H1 (cell line): ENCODE data around the gene AKT1S1. TPM values are rescaled to one million over a fixed set of nuclear protein-coding genes. Genes with fewer than 3 reads are reported as not detected.

Experiments
- CTCF ChIA-PET: fragments of 300-600 bp; sonication (Branson Sonifier 250); formaldehyde crosslinking; loops from one replicate; lab custom pipeline; 2021; ENCODE audit not compliant: partially characterized antibody; lab: Charles Lee
- POLR2A ChIA-PET: fragments of 300-600 bp; sonication (Branson Sonifier 250); formaldehyde crosslinking; loops from one replicate; lab custom pipeline; 2021; ENCODE audit warnings: inconsistent platforms; ENCODE audit not compliant: partially characterized antibody; lab: Charles Lee
- DNase-seq, 2 experiments: peaks; one replicate each; pipeline versions ENCODE4 v3.0.0 to v3.0.0-alpha.2; 2010 to 2022; ENCODE audit warnings: low spot score in 2 of 2, low read depth in 1 of 2, mixed read lengths in 1 of 2
- FAIRE-seq: peaks from 2 replicates; lab custom pipeline; 2011; peaks lifted over from hg19 to GRCh38; lab: Jason Lieb, UNC
- H2AFZ ChIP-seq: 2 replicates; pipeline ENCODE4 v1.8.1; 2012; ENCODE audit warnings: low read length, inconsistent platforms
- H2AK5ac ChIP-seq: 2 replicates; pipeline ENCODE4 v1.6.1; 2013; ENCODE audit warnings: low read depth, low read length
- H2BK120ac ChIP-seq: replicated peaks from 2 replicates; pipeline ENCODE3; 2013; ENCODE audit warnings: low read depth, low read length, inconsistent platforms
- H2BK12ac ChIP-seq: 2 replicates; pipeline ENCODE4 v1.6.1; 2013; ENCODE audit warnings: low read depth, low read length
- H2BK15ac ChIP-seq: 2 replicates; pipeline ENCODE4 v1.6.1; 2013; ENCODE audit warnings: low read length
- H2BK20ac ChIP-seq: 2 replicates; pipeline ENCODE4 v1.6.1; 2013; ENCODE audit warnings: low read length
- H2BK5ac ChIP-seq: 2 replicates; pipeline ENCODE4 v1.6.1; 2013; ENCODE audit warnings: low read depth, low read length
- H3K14ac ChIP-seq: 2 replicates; pipeline ENCODE4 v1.6.1; 2013; ENCODE audit warnings: inconsistent platforms; ENCODE audit not compliant: insufficient read length
- H3K18ac ChIP-seq: 2 replicates; pipeline ENCODE4 v1.6.1; 2013; ENCODE audit warnings: low read length; ENCODE audit errors: extremely low read depth
- H3K23ac ChIP-seq: 2 replicates; pipeline ENCODE4 v1.6.1; 2013; ENCODE audit warnings: inconsistent platforms; ENCODE audit not compliant: insufficient read length
- H3K23me2 ChIP-seq: 2 replicates; pipeline ENCODE4 v1.6.1; 2013; ENCODE audit warnings: low read depth, low read length
- H3K27ac ChIP-seq: 2 replicates; pipeline ENCODE4 v1.6.1; 2011; ENCODE audit warnings: low read depth, low read length, inconsistent platforms
- H3K27me3 ChIP-seq, 4 experiments: replicated peaks in 1 of 4; 1 replicate in 1 of 4; 2 replicates in 3 of 4; pipeline versions ENCODE4 v1.6.1 to v1.8.1; 2011 to 2013; ENCODE audit warnings: low read length in 3 of 4, mild to moderate bottlenecking in 3 of 4, inconsistent platforms in 2 of 4, mixed read lengths in 2 of 4, moderate library complexity in 1 of 4; ENCODE audit not compliant: control insufficient read depth in 3 of 4, insufficient read depth in 3 of 4; ENCODE audit errors: extremely low read depth in 1 of 4
- H3K36me3 ChIP-seq, 4 experiments: 2 replicates each; pipeline versions ENCODE4 v1.6.1 to v1.8.1; 2011 to 2013; ENCODE audit warnings: mild to moderate bottlenecking in 4 of 4, low read length in 3 of 4, moderate library complexity in 2 of 4, control low read depth in 1 of 4, inconsistent platforms in 1 of 4; ENCODE audit not compliant: insufficient read depth in 4 of 4, control insufficient read depth in 2 of 4
- H3K4ac ChIP-seq: replicated peaks from 2 replicates; pipeline ENCODE3; 2013; ENCODE audit warnings: low read length, low read depth, mixed read lengths, inconsistent platforms; ENCODE audit not compliant: insufficient read length
- H3K4me1 ChIP-seq, 4 experiments: replicated peaks in 1 of 4; 1 replicate in 1 of 4; 2 replicates in 3 of 4; pipeline versions ENCODE4 v1.6.1 to v1.8.1; 2011 to 2013; ENCODE audit warnings: low read length in 3 of 4, inconsistent platforms in 2 of 4, mixed read lengths in 1 of 4; ENCODE audit not compliant: insufficient read depth in 4 of 4, control insufficient read depth in 3 of 4
- H3K4me2 ChIP-seq, 2 experiments: 2 replicates each; pipeline versions ENCODE4 v1.6.1 to v1.8.1; 2011 to 2013; ENCODE audit warnings: low read depth in 2 of 2, low read length in 2 of 2, control low read depth in 1 of 2, inconsistent platforms in 1 of 2, mild to moderate bottlenecking in 1 of 2; ENCODE audit not compliant: insufficient read depth in 1 of 2
- H3K4me3 ChIP-seq, 4 experiments: fragments of 200-600, 300-600 bp in 1 of 4; sonication (generic), shearing (Covaris generic), sonication (Bioruptor Twin) in 1 of 4; 2 replicates each; pipeline versions ENCODE4 v1.5.1 to v1.8.1; 2011 to 2016; ENCODE audit warnings: low read length in 4 of 4, low read depth in 3 of 4, control low read depth in 2 of 4, inconsistent platforms in 2 of 4, mild to moderate bottlenecking in 2 of 4, mixed read lengths in 1 of 4, moderate library complexity in 1 of 4; ENCODE audit not compliant: insufficient read depth in 2 of 4; ENCODE audit errors: extremely low read depth in 1 of 4
- H3K56ac ChIP-seq: replicated peaks from 2 replicates; pipeline ENCODE3; 2013; ENCODE audit warnings: low read depth, mild to moderate bottlenecking, mixed read lengths, low read length, inconsistent platforms; ENCODE audit not compliant: insufficient read length
- H3K79me1 ChIP-seq: 2 replicates; pipeline ENCODE4 v1.6.1; 2013; ENCODE audit warnings: low read depth, low read length, control low read depth
- H3K79me2 ChIP-seq, 2 experiments: 2 replicates each; pipeline versions ENCODE4 v1.6.1 to v1.8.1; 2012 to 2013; ENCODE audit warnings: low read length in 2 of 2, mild to moderate bottlenecking in 2 of 2, inconsistent platforms in 1 of 2; ENCODE audit not compliant: insufficient read depth in 2 of 2, control insufficient read depth in 1 of 2
- H3K9ac ChIP-seq, 4 experiments: replicated peaks in 1 of 4; 1 replicate in 1 of 4; 2 replicates in 3 of 4; pipeline versions ENCODE4 v1.6.1 to v1.8.1; 2011 to 2013; ENCODE audit warnings: low read depth in 3 of 4, low read length in 3 of 4, control low read depth in 2 of 4, mild to moderate bottlenecking in 2 of 4, moderate library complexity in 2 of 4, inconsistent platforms in 1 of 4; ENCODE audit errors: extremely low read depth in 1 of 4
- H3K9me3 ChIP-seq, 2 experiments: 2 replicates each; pipeline versions ENCODE4 v1.6.1 to v1.8.1; 2012 to 2013; ENCODE audit warnings: mild to moderate bottlenecking in 2 of 2, moderate library complexity in 2 of 2, control low read depth in 1 of 2, inconsistent platforms in 1 of 2, low read depth in 1 of 2, low read length in 1 of 2, mixed read lengths in 1 of 2; ENCODE audit not compliant: insufficient read depth in 2 of 2
- H4K20me1 ChIP-seq, 2 experiments: replicated peaks in 1 of 2; 2 replicates each; pipeline versions ENCODE3 to v1.8.1; 2011 to 2013; ENCODE audit warnings: inconsistent platforms in 2 of 2, low read length in 2 of 2, mild to moderate bottlenecking in 1 of 2; ENCODE audit not compliant: insufficient read depth in 2 of 2, control insufficient read depth in 1 of 2
- H4K5ac ChIP-seq: 2 replicates; pipeline ENCODE4 v1.6.1; 2013; ENCODE audit warnings: low read length, low read depth, mixed read lengths, inconsistent platforms; ENCODE audit not compliant: insufficient read length
- H4K8ac ChIP-seq: 2 replicates; pipeline ENCODE4 v1.8.0; 2013; ENCODE audit warnings: mild to moderate bottlenecking, moderate library complexity, low read length, inconsistent platforms; ENCODE audit not compliant: insufficient read depth; ENCODE audit errors: extremely low read depth
- H4K91ac ChIP-seq: replicated peaks from 2 replicates; pipeline ENCODE3; 2013; ENCODE audit warnings: low read length, mixed read lengths, inconsistent platforms; ENCODE audit not compliant: insufficient read length
- BCL11A ChIP-seq, 2 experiments: IDR thresholded peaks; one replicate each; pipeline ENCODE4 v1.6.1; 2011; ENCODE audit warnings: low read depth in 2 of 2, low read length in 2 of 2, mild to moderate bottlenecking in 2 of 2
- RFX5 ChIP-seq: IDR thresholded peaks from 2 replicates; pipeline ENCODE4 v1.6.1; 2011; ENCODE audit warnings: low read depth, low read length, improper control_type of control experiment, borderline replicate concordance
- RNF2 ChIP-seq: fragments of 200-900, 300-1000 bp; sonication (generic); IDR thresholded peaks from 2 replicates; pipeline ENCODE4 v1.7.1; 2016; ENCODE audit warnings: borderline replicate concordance, low read depth, mild to moderate bottlenecking, antibody characterized with exemption, low read length; ENCODE audit not compliant: poor library complexity, severe bottlenecking; ENCODE audit errors: missing control alignments
- SAP30 ChIP-seq: fragments of 300-600 bp; sonication (generic); IDR thresholded peaks from 2 replicates; pipeline ENCODE4 v1.7.1; 2012; ENCODE audit warnings: low read length, moderate library complexity, mild to moderate bottlenecking, inconsistent platforms; ENCODE audit not compliant: insufficient read depth, insufficient replicate concordance
- SP2 ChIP-seq: IDR thresholded peaks from 2 replicates; pipeline ENCODE4 v1.6.1; 2012; ENCODE audit warnings: mild to moderate bottlenecking, low read length, inconsistent platforms
- TBP ChIP-seq: IDR thresholded peaks from 2 replicates; pipeline ENCODE4 v1.6.1; 2011; ENCODE audit warnings: low read depth, low read length, improper control_type of control experiment
- ZNF274 ChIP-seq: IDR thresholded peaks from 2 replicates; pipeline ENCODE4 v1.7.0; 2012; ENCODE audit warnings: low read length, borderline replicate concordance; ENCODE audit errors: extremely low read depth
- WGBS, 2 experiments: shearing (Covaris generic) in 1 of 2; methylation state at CpG; one replicate each; pipeline versions ENCODE4 v1.1.6 to v1.1.7; 2013 to 2015; ENCODE audit warnings: low lambda C conversion rate in 2 of 2, mixed read lengths in 2 of 2, inconsistent platforms in 1 of 2, low coverage in 1 of 2, missing lambda C conversion rate in 1 of 2; ENCODE audit not compliant: insufficient replicate concordance in 2 of 2, insufficient coverage in 1 of 2, insufficient read length in 1 of 2; ENCODE audit errors: extremely low coverage in 1 of 2, missing lambda C conversion rate in 1 of 2; 5-methylcytosine and 5-hydroxymethylcytosine counted together
- polyA plus RNA-seq, 7 experiments: library from polyadenylated mRNA; depleted of rRNA in 3 of 7; stranded (reverse) in 5 of 7; unstranded in 2 of 7; fragments of >200 nt in 5 of 7; fragments of 200-250 nt in 2 of 7; gene quantifications; 1 replicate in 5 of 7; 2 replicates in 1 of 7; 4 replicates in 1 of 7; pipeline versions ENCODE4 v1.2.1 to v1.2.3, GENCODE V29; 2011 to 2013; ENCODE audit warnings: missing spikeins in 2 of 7, mixed read lengths in 2 of 7
- total RNA-seq: library from RNA; stranded (reverse); fragmentation: NEBNext Ultra II Directional; extraction: Animal tissue kit (Norgen Biotek cat#: 25700); gene quantifications from 2 replicates; pipeline ENCODE4 v1.2.1, GENCODE V29; 2021
- TF ChIP-seq, protein P1 (sequence below): IDR thresholded peaks from 2 replicates; pipeline ENCODE4 v1.6.1; 2011; ENCODE audit warnings: low read length, improper control_type of control experiment

AKT1S1 gene
- total and polyA plus RNA-seq, 2 of the 8 experiments (the other 6 are each of a cell fraction or from before 2014, with no cell fraction given) = 40.7 to 45.9 TPM

DNA sequence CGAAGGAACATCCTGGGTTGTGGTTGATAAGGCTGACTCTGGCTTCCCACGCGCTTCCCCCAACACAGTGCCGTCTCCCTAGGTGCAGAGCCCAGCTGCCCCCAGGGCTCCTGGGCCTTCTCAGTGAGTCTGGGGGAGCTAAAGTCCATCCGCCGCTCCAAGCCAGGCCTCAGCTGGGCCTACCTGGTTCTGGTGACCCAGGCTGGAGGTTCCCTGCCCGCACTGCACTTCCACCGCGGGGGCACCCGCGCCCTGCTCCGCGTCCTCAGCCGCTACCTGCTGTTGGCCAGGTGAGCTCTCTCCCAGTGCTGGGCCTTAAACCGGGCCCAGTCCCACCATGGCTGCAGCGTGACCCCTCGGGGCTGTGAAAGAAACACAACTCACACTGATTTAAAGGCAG lies 4.0 kb upstream of the AKT1S1 start:
- FAIRE-seq = no peak
- Histone ChIP-seq H2BK5ac (no peak overlapping the region), H3K9ac (no peak overlapping the region), H4K20me1 (peaks cover 10 to 18% of the 10 kb centered on the region in 2 experiments), H4K91ac (no peak overlapping the region), H2AK5ac (no peak overlapping the region), H3K27me3 (no peaks in the 10 kb centered on the region), H3K79me2 (peaks cover 0 to 12% of the 10 kb centered on the region in 2 experiments; a peak in 2 of 4 replicates), H3K9me3 (no peaks in the 10 kb centered on the region), H3K79me1 (peaks cover 9% of the 10 kb centered on the region; the same call in 1 of the 2 replicates), H3K18ac (no peak overlapping the region), H3K56ac (no peak overlapping the region), H2BK15ac (no peak overlapping the region), H3K4me1 (peaks cover 0 to 7% (median 4%) of the 10 kb centered on the region in 4 experiments; a peak in 5 of 7 replicates), H3K14ac (no peak overlapping the region), H3K27ac (no peak overlapping the region), H3K4me3 (no peak overlapping the region), H2BK120ac (no peak overlapping the region), H3K4ac (no peak overlapping the region), H3K23ac (no peak overlapping the region), H3K23me2 (peaks cover 9% of the 10 kb centered on the region), H2BK20ac (no peak overlapping the region), H2BK12ac (no peak overlapping the region), H3K4me2 (no peak overlapping the region)
- no peak for DNase-seq
- ChIA-PET CTCF (interaction anchor here (1.1 to 2.0 kb wide), 3 partner anchors 10 to 94 kb away, joined by 3 to 5 read pairs (median 3); no protein-coding TSS in a partner anchor), POLR2A (interaction anchor here (0.8 to 2.0 kb wide), 8 partner anchors 9 to 71 kb away, joined by 3 to 8 read pairs (median 3); no protein-coding TSS in a partner anchor)
- WGBS, 2 experiments = 94% methylated on average over 17 of the region's 17 CpGs; no CpG with 5 or more reads in 1 of the 2 experiments
- TF ChIP-seq, protein P1, sequence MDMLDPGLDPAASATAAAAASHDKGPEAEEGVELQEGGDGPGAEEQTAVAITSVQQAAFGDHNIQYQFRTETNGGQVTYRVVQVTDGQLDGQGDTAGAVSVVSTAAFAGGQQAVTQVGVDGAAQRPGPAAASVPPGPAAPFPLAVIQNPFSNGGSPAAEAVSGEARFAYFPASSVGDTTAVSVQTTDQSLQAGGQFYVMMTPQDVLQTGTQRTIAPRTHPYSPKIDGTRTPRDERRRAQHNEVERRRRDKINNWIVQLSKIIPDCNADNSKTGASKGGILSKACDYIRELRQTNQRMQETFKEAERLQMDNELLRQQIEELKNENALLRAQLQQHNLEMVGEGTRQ = no peak
- no peak for TF ChIP-seq ZNF274
- no peak for TF ChIP-seq TBP
- TF ChIP-seq RFX5 = no peak
- no peak for TF ChIP-seq BCL11A (IDR thresholded peaks at IDR 0.05; ENCODE audit: low read depth in 2 of 2, low read length in 2 of 2)
- TF ChIP-seq SAP30 = no peak
- no peak for TF ChIP-seq SP2
- TF ChIP-seq RNF2 = no peak
- TF ChIP-seq, all 59 proteins: peak for 0
- H3K36me3 ChIP-seq = peaks cover 22 to 56% (median 47%) of the 10 kb centered on the region in 4 experiments
- peak overlapping the region; percentile 22; the same call in 1 of the 2 replicates for H4K8ac ChIP-seq
- H2AFZ ChIP-seq = no peak overlapping the region
- H4K5ac ChIP-seq = no peak overlapping the region
